GM21528 (cell line): ENCODE results near the gene HOXB7.

Experiments
- ATAC-seq: cut with Tn5 transposase; IDR thresholded peaks from one replicate; pipeline ENCODE4 v1.9.1; 2021; ENCODE audit warnings: mild to moderate bottlenecking, moderate library complexity; ENCODE audit not compliant: unreplicated experiment, low FRiP score

Gene HOXB7

DNA sequence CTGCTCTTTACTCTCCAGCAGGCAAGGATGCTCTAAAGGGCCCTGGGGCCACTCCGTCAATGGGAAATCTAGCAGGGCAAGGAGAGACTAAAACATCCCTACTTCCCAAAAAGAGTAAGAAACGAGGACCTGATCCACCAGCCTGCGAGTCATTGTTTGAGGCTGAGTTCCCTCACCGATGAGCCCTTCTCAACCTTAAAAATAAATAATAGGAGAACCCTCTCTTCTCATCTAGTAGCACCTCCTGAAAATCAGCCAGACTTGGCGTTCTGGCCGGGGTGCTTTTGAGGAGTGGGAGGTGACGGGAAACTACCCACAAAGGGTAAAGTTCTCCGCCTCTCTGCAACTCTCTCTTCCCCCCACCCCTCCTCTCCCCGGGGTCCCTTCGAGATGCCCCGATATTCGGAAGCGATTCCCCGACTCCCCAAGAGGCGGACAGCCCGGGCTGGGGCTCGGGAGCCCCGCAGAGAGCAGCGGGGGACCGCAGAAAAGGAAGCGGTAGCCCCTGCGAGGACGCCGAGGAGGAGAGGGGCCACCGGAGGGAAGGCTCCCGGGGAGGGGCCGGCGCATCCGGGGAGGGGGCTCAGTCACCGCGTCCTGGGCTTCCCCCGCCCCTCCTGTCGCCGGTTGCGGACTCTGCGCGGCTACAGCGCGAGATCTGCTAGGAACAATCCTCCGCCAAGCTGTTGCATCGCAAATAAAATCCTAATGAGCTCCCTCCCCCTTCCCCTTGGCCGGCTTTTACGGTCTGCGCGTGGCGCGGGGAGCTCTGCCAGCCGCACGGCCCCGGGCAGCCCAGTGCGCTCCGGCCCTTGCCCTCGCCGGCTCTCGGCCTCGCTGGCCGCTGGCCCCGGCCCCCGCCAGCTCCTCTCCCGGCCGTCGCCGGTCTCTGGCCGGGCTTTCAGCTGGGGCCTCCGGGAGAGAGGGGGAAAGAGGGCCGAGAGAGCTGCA lies 14.0 kb upstream of the HOXB7 start:
- no peak for ATAC-seq

GRCh38 chr17:48624118-48624517 lies 13.3 kb upstream of the HOXB7 start:
- ATAC-seq, result no peak

- no peak for ATAC-seq
Measured at GRCh38 chr17:48623583-48623982, 12.8 kb upstream of the HOXB7 start.

DNA sequence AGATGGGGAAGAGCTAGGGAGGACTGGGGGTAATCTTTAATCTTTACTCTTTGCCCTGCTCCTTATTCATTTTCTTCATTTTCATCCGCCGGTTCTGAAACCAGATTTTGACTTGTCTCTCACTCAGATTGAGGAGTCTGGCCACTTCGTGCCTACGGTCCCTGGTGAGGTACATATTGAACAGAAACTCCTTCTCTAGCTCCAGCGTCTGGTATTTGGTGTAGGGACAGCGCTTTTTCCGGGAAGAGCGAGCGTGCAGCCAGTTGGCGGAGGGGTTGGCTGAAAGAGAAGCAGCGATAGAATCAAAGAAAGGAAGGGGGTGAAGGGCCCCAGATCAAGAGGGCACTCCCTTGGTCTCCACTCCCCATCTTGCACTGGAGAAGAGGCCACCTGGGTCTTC lies 12.0 kb upstream of the HOXB7 start:
- ATAC-seq, result no peak

DNA sequence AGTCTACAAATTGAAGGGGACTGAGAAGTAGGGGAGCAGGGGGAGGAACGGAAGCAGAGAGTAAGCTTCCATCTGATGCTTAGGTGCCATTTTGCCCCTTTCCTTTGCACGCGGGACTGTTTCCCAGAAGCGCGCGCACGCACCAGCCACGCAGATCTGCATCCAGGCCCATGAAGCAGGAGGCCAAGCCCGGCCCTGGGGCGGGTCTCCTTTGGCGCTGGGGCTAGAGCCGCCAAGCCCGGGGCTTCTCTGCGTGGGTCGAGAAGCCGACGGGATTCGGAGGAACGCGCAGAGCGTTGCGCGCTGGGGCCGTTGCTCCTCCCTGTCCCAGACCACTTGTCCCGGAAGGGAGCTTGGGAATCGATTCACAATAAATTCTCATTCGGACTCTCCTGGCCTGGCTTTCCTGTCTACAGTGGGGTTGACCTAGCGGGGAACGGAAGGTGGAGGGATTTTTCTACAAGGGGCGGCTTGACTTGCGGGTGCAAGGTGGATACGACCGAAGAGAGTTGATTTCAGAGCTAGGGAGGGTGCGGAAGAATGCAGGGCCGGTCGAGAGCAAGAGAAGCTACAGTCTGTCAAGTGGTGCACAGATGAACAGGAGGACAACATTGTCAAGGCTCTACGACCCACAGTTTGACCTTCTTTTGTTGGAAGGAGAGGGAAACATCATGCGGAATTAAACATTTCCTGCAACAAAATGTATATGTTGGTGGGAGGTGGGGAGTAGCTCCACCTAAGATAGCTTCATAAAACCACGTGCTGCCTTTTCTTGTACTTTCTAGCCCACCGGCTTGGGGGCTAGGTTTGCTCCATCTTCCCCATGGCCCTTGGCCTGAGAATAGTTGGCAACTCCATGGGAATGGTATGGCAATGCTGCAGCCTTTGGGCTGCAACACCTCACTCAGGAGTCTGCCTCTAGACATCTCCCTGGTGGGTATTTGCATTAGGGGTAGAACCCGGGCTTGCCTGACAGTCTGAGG lies 10.9 kb upstream of the HOXB7 start:
- ATAC-seq, result no peak

DNA sequence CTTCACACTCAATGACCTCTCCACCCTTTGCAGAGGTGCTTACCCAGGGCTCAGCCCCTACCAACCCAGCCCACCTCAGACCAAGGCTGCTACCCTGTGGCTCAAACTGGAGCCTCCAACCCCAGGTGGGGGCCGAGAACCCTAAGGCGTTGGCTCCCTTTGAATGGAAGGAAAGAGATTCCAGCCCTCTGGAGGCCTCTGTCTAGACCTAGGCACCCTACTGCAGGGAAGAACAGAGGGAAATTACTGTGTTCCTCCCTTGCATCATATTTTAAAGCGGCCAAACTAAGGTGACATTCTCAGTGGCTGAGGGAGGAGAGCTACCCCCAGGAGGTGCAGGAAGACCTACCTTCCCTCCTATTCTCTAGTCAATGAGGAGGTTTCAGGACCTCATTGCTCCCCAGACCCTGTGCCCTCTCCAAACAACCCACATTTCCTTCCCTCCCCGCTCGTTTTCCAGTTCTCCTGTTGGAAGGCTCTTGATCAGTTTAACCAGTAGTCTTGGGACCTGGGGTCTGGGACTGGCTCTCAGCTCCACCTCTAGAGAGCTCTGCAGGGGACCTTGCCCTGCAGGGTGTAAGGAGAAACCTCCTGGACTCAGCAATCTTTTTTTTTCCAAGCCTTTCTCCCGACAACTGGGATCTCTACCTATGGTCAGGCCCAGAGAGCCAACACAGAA lies 9.8 kb upstream of the HOXB7 start:
- ATAC-seq, result no peak

GRCh38 chr17:48619826-48620449 lies 9.1 kb upstream of the HOXB7 start:
- no peak for ATAC-seq

DNA sequence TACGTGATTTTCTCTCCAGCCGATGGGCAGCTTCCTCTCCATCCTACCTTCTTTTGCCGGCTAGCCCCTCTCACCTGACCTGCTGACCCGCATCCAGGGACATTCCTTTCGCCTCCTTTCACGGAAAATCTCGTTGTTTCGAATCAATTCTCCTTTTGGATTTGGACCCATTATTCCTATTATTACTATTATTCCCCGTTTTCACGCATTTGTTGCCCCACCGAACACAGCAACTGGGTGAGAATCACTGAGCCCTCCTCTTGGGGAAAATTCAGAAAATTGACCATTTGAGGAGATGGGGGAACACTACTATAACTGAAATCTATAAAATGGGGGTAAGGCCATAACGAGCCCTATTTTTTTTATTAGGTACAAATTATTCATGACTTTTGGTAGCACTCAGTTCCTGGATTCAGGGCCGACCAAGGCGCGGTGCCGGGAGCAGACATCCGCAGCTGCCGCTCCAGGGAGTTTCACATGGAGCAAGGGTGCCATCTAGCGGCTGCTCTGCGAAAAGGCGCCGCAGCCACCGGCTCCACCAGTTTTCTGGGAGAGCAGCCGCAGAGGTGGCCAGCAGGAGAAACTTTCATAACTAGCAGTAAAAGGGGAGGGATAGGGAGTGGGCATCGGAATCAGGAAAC lies 7.6 kb upstream of the HOXB7 start:
- ATAC-seq, result no peak

GRCh38 chr17:48617471-48618255 lies 6.8 kb upstream of the HOXB7 start:
- no peak for ATAC-seq

DNA sequence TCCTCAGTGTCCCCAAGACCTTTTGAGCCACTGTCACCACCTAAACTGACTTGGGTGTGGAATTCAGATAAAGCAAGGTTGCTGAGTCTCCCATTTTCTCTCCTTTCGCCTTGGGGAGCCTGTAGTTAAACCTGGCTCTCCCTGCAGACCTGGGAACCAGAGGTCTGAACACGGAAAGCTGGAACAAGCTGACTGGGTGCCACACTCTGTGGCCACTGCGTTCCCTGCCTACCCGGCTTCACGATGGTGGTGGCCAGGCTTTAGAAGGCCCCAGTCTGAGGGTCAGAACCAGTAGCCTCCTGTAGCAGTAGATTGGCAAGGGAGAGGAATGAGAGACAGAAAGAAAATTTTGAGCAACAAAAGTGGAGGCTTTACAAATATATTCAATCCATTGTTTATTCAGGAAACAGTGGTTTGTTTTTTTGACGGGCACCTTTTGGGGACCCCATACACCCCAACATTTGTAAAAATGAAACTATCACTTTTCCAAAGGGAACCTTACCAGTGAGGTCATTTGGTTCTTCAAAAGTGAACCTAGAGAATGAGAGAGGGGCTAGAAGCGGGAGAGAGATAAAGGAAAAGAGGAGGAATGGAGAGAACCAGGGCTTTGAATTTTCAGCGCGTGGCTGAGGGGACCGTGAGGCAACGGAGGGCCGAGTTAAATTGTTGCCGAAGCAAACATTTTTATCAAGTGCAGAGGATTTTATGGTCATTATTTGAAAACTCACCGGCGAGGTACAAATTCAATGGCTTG lies 6.1 kb upstream of the HOXB7 start:
- ATAC-seq, result no peak

- ATAC-seq, result no peak
Measured at GRCh38 chr17:48615963-48616716, 5.3 kb upstream of the HOXB7 start.

GRCh38 chr17:48615047-48615962 lies 4.5 kb upstream of the HOXB7 start, which contains the start of gene HOXB8:
TSS of gene HOXB8 (minus strand) at chr17:48615292. CDS start at chr17:48614704, 588 bp downstream.
- no peak for ATAC-seq

DNA sequence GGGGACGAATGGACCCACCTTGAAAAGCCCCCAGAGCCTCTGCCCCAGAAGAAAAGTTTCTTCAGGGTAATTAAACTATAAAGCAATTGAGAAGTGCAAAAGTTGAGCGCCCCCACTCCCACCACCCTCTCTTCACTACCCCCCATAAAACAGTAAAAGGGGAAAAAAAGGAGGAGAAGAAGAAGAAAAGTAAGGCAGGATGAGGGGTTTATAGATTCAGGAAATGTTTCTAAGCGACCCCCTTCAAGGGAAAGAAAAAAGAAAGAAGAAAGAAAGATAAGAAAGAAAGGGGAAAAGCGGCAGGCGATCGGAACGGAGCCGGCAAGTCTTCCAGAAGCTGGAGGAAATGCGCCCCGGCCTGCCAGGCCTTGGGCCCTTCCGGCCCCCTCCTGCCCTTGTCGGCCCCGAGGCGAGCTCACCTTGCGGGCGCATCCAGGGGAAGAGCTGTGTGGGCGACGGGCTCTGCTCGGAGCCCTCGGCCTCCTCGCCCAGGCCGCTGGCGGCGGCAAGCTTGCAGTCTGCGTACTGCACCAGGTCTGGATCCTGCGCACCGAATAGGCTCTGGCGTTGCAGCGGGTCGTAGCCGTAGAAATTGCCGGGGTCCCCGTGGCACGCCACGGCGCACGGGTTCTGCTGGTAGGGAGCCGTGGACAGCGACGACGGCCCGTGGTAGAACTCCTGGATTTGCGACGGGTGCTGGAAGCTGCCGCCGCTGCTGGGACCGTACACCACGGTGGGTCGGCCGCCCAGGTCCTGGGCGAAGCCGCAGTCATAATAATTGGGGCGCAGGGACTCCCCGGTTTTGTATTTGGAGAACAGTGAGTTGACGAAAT lies 3.3 kb upstream of the HOXB7 start:
- ATAC-seq, result no peak

DNA sequence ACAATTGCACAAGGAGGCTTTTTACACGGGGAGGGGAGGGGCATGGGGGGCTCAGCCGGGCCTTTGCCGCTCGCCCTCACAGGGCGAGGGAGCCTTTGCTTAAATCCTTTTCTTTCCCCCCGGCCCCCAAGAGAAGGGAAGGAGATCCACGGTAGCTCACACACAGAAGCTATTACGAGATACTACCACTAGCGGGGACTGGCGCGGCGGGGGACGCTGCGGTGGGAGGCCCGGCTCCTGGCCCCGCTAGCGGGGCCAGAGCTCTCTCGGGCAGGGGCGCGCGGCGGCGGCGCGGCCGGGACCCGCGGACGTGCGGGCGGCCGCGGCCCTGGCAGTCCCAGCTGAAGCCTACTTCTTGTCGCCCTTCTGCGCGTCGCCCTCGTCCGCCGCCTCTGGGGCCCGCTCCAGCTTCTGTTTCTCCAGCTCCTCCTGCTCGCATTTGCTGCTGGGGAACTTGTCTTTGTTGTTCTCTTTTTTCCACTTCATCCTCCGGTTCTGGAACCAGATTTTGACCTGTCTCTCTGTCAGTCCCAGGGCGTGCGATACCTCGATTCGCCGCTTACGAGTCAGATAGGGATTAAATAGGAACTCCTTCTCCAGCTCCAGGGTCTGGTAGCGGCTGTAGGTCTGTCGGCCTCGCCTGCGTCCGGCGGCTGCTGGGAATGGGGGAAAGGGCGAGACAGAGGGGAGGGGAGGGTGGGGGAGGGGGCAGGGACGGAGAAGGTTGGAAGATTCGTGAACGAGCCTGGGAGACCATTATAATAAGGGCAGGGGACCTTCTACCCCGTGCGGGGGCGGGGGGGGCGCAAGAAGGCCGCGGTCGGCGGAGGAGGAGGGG lies 2.3 kb upstream of the HOXB7 start:
- ATAC-seq, result no peak

- ATAC-seq, result no peak
Measured at GRCh38 chr17:48612456-48612853, 1.6 kb upstream of the HOXB7 start.
